GM12878 (cell line): ENCODE data around the gene SNX13. TPM values are rescaled to one million over a fixed set of nuclear protein-coding genes. Genes with fewer than 3 reads are reported as not detected.

Source experiments
- ATAC-seq: fragments of 200-7000 bp; cut with Tn5 transposase; 3 replicates; pipeline ENCODE4 v1.9.1; 2020; ENCODE audit warnings: mild to moderate bottlenecking, moderate library complexity
- BruUV-seq: library from RNA; stranded (reverse); fragments of 400-500 nt; replicated peaks from 2 replicates; lab custom pipeline; 2021; lab: Mats Ljungman, UMichigan
- CTCF ChIA-PET: fragments of 300-600 bp; sonication (Branson Sonifier 250); formaldehyde crosslinking; extraction: SDS; loops from one replicate; lab custom pipeline; 2021; ENCODE audit warnings: inconsistent platforms; lab: Yijun Ruan, JAX
- POLR2A ChIA-PET: fragments of 350-600 bp; formaldehyde crosslinking; extraction: SDS; loops from one replicate; lab custom pipeline; 2021; ENCODE audit warnings: inconsistent platforms; lab: Charles Lee
- RAD21 ChIA-PET: fragments of 300-600 bp; sonication (Branson Sonifier 250); formaldehyde crosslinking; loops from one replicate; lab custom pipeline; 2023; ENCODE audit warnings: antibody characterized with exemption; ENCODE audit not compliant: unreplicated experiment; lab: Charles Lee
- SMC1A ChIA-PET: fragments of 300-600 bp; sonication (Branson Sonifier 250); formaldehyde crosslinking; loops from one replicate; lab custom pipeline; 2023; ENCODE audit not compliant: unreplicated experiment, uncharacterized antibody; lab: Charles Lee
- DNase-seq: peaks from one replicate; pipeline ENCODE4 v3.0.0-alpha.2; 2011; ENCODE audit warnings: low read depth, low spot score
- FAIRE-seq: peaks from 3 replicates; lab custom pipeline; 2011; peaks lifted over from hg19 to GRCh38; lab: Jason Lieb, UNC
- H2AFZ ChIP-seq: 2 replicates; pipeline ENCODE4 v1.6.0; 2011; ENCODE audit warnings: low read depth, low read length, control low read depth; ENCODE audit not compliant: control insufficient read depth
- H3K27ac ChIP-seq: 2 replicates; pipeline ENCODE4 v1.5.1; 2011; ENCODE audit warnings: control low read depth; ENCODE audit not compliant: control insufficient read depth, insufficient read depth
- H3K27me3 ChIP-seq, 2 experiments: replicated peaks in 1 of 2; 2 replicates each; pipeline versions ENCODE4 v1.6.0 to v1.6.1; 2011; ENCODE audit warnings: low read length in 1 of 2; ENCODE audit not compliant: control insufficient read depth in 2 of 2, insufficient read depth in 2 of 2
- H3K36me3 ChIP-seq, 2 experiments: 2 replicates each; pipeline ENCODE4 v1.5.1; 2011; ENCODE audit warnings: low read length in 1 of 2; ENCODE audit not compliant: control insufficient read depth in 2 of 2, insufficient read depth in 2 of 2
- H3K4me1 ChIP-seq: 2 replicates; pipeline ENCODE4 v1.6.1; 2011; ENCODE audit warnings: mild to moderate bottlenecking, low read length, moderate library complexity, mixed read lengths; ENCODE audit not compliant: control insufficient read depth, insufficient read depth
- H3K4me2 ChIP-seq: 2 replicates; pipeline ENCODE4 v1.6.0; 2011; ENCODE audit warnings: control low read depth; ENCODE audit not compliant: control insufficient read depth, insufficient read depth
- H3K4me3 ChIP-seq: fragments of 200-600 bp; sonication (generic); 2 replicates; pipeline ENCODE4 v1.5.1; 2016
- H3K79me2 ChIP-seq: 2 replicates; pipeline ENCODE4 v1.6.0; 2011; ENCODE audit warnings: low read length; ENCODE audit not compliant: control insufficient read depth, insufficient read depth
- H3K9ac ChIP-seq: 2 replicates; pipeline ENCODE4 v1.8.0; 2011; ENCODE audit warnings: low read length, control low read depth, mixed read lengths; ENCODE audit not compliant: control insufficient read depth, insufficient read depth
- H3K9me3 ChIP-seq: replicated peaks from 3 replicates; pipeline ENCODE4 v1.5.1; 2011; ENCODE audit warnings: mild to moderate bottlenecking, low read length; ENCODE audit not compliant: control insufficient read depth, insufficient read depth
- H4K20me1 ChIP-seq: 2 replicates; pipeline ENCODE4 v1.6.0; 2011; ENCODE audit not compliant: control insufficient read depth, insufficient read depth
- EP300 ChIP-seq, 2 experiments: fragments of 150-350 bp in 1 of 2; IDR thresholded peaks; 2 replicates each; pipeline ENCODE4 v1.6.1; 2011 to 2012; ENCODE audit warnings: low read depth in 2 of 2, low read length in 2 of 2, borderline replicate concordance in 1 of 2, improper control_type of control experiment in 1 of 2, inconsistent platforms in 1 of 2; ENCODE audit not compliant: control insufficient read depth in 1 of 2
- GATAD2B ChIP-seq: fragments of 450-650 bp; conservative IDR thresholded peaks from 2 replicates; pipeline ENCODE4 v1.6.1; 2017; ENCODE audit warnings: low read depth, mild to moderate bottlenecking, moderate library complexity
- HSF1 ChIP-seq: fragments of 150-350 bp; IDR thresholded peaks from 2 replicates; pipeline ENCODE4 v1.6.1; 2014; ENCODE audit warnings: mild to moderate bottlenecking, low read depth, low read length
- JUND ChIP-seq: IDR thresholded peaks from 2 replicates; pipeline ENCODE4 v1.6.1; 2012; ENCODE audit warnings: low read depth, mild to moderate bottlenecking, low read length, improper control_type of control experiment, moderate library complexity
- WGBS: methylation state at CpG from one replicate; pipeline ENCODE4 v1.1.6; 2016; ENCODE audit warnings: low lambda C conversion rate; ENCODE audit not compliant: insufficient replicate concordance, insufficient coverage; ENCODE audit errors: missing lambda C conversion rate; 5-methylcytosine and 5-hydroxymethylcytosine counted together
- in situ Hi-C: fragments of 300-500 bp; cut with MboI; formaldehyde crosslinking; loops from 9 replicates; pipeline ENCODE4 v1.14.3; 2018; ENCODE audit warnings: mixed read lengths
- intact Hi-C: fragments of 100-400 bp; cut with micrococcal nuclease; formaldehyde crosslinking; loops from one replicate; pipeline ENCODE4 v1.14.2; 2022; ENCODE audit not compliant: unreplicated experiment
- polyA plus RNA-seq, 11 experiments: library from polyadenylated mRNA; depleted of rRNA in 4 of 11; unstranded in 6 of 11; stranded (reverse) in 5 of 11; fragments of >200 nt; fragmentation: Nextera tagmentation in 4 of 11; fragmentation: Illumina TruSeq in 1 of 11; extraction: Ambion mirVana in 4 of 11; extraction: Trizol in 1 of 11; gene quantifications; 1 replicate in 1 of 11; 2 replicates in 10 of 11; pipeline versions ENCODE4 v1.2.1 to v1.2.3, GENCODE V29; 2011 to 2016; ENCODE audit warnings: inconsistent platforms in 2 of 11, missing spikeins in 2 of 11, low read depth in 1 of 11
- total RNA-seq, 4 experiments: library from RNA; depleted of rRNA in 3 of 4; stranded (reverse); fragments of >200 nt in 3 of 4; fragmentation: Illumina TruSeq in 1 of 4; extraction: Trizol in 1 of 4; gene quantifications; 2 replicates each; pipeline versions ENCODE4 v1.2.1 to v1.2.3, GENCODE V29; 2013 to 2021
- TF ChIP-seq, protein P1 (sequence below): fragments of 450-650 bp; IDR thresholded peaks from 2 replicates; pipeline ENCODE4 v1.6.1; 2017; ENCODE audit warnings: mild to moderate bottlenecking, moderate library complexity

SNX13 gene
- total and polyA plus RNA-seq, 10 of the 15 experiments (the other 5 are each of a cell fraction or from before 2014, with no cell fraction given) = 2.2 to 17.1 (median 11.9) TPM

DNA sequence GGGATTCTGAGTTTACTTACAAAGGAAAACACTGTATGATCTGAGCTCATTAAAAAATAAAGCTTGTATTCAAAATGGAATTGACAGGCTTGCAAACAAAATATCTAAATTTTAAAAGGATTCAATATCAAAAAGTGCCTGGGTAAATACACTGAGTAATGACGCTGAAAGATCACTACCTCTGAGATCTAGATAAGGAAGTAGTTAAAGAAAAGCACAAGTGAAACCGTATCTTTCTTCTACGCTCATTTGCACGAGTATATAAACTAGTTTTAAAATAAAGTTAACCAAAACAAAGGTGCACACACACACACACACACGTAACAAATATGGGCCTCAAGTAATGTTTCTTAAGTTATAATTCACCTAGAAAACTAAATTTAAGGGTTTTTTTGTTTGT lies 93.4 kb downstream of the SNX13 start:
- FAIRE-seq (no peak), DNase-seq (no peak)
- intact Hi-C loops (no loop called here), in situ Hi-C loops (no loop called here)
- ChIA-PET CTCF (no interaction called here), POLR2A (no interaction called here), SMC1A (interaction anchor here (0.7 kb wide), 1 partner anchor 50 kb away, joined by 3 read pairs; no protein-coding TSS in a partner anchor)
- no peak overlapping the region for H3K4me2 ChIP-seq
- no peak overlapping the region for H2AFZ ChIP-seq
- H3K4me1 ChIP-seq = peaks cover 3% of the 10 kb centered on the region; the same call in 1 of the 2 replicates
- BruUV-seq = no TSS peak
- H3K36me3 ChIP-seq = no peaks in the 10 kb centered on the region
- no peak overlapping the region for H3K4me3 ChIP-seq
- H3K9me3 ChIP-seq = no peaks in the 10 kb centered on the region; the same call in 2 of the 3 replicates
- no peaks in the 10 kb centered on the region for H3K79me2 ChIP-seq
- WGBS = 78% methylated on average over 5 of the region's 5 CpGs
- H3K27ac ChIP-seq = no peak overlapping the region
- H3K27me3 ChIP-seq = no peaks in the 10 kb centered on the region
- TF ChIP-seq JUND = no peak
- TF ChIP-seq, all 136 proteins: peak for 0
- RAD21 ChIA-PET = no interaction called here
- H4K20me1 ChIP-seq = no peaks in the 10 kb centered on the region
- H3K9ac ChIP-seq = no peak overlapping the region
- ATAC-seq = no peak

- no peaks in the 10 kb centered on the region for H3K27me3 ChIP-seq
- H3K9ac ChIP-seq = no peak overlapping the region
- ATAC-seq (peak; percentile 39), FAIRE-seq (no peak), DNase-seq (no peak)
- BruUV-seq = no TSS peak
- no peak overlapping the region for H3K4me2 ChIP-seq
- no peak overlapping the region for H3K27ac ChIP-seq
- H3K4me3 ChIP-seq = no peak overlapping the region
- ChIA-PET RAD21 (interaction anchor here (0.7 kb wide), 1 partner anchor 12 kb away, joined by 3 read pairs; no protein-coding TSS in a partner anchor), POLR2A (no interaction called here), CTCF (no interaction called here), SMC1A (no interaction called here)
- WGBS = 97% methylated on average over 4 of the region's 4 CpGs
- no peaks in the 10 kb centered on the region for H4K20me1 ChIP-seq
- in situ Hi-C loops = no loop called here
- H3K79me2 ChIP-seq = no peaks in the 10 kb centered on the region
- peaks cover 3% of the 10 kb centered on the region; the same call in 1 of the 2 replicates for H3K4me1 ChIP-seq
- intact Hi-C loops = no loop called here
- no peaks in the 10 kb centered on the region; the same call in 1 of the 3 replicates for H3K9me3 ChIP-seq
- H3K36me3 ChIP-seq = no peaks in the 10 kb centered on the region
- TF ChIP-seq, protein P1, sequence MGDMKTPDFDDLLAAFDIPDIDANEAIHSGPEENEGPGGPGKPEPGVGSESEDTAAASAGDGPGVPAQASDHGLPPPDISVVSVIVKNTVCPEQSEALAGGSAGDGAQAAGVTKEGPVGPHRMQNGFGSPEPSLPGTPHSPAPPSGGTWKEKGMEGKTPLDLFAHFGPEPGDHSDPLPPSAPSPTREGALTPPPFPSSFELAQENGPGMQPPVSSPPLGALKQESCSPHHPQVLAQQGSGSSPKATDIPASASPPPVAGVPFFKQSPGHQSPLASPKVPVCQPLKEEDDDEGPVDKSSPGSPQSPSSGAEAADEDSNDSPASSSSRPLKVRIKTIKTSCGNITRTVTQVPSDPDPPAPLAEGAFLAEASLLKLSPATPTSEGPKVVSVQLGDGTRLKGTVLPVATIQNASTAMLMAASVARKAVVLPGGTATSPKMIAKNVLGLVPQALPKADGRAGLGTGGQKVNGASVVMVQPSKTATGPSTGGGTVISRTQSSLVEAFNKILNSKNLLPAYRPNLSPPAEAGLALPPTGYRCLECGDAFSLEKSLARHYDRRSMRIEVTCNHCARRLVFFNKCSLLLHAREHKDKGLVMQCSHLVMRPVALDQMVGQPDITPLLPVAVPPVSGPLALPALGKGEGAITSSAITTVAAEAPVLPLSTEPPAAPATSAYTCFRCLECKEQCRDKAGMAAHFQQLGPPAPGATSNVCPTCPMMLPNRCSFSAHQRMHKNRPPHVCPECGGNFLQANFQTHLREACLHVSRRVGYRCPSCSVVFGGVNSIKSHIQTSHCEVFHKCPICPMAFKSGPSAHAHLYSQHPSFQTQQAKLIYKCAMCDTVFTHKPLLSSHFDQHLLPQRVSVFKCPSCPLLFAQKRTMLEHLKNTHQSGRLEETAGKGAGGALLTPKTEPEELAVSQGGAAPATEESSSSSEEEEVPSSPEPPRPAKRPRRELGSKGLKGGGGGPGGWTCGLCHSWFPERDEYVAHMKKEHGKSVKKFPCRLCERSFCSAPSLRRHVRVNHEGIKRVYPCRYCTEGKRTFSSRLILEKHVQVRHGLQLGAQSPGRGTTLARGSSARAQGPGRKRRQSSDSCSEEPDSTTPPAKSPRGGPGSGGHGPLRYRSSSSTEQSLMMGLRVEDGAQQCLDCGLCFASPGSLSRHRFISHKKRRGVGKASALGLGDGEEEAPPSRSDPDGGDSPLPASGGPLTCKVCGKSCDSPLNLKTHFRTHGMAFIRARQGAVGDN = no peak
- TF ChIP-seq GATAD2B (no peak), HSF1 (no peak), EP300 (IDR thresholded peaks at IDR 0.05; ENCODE audit: borderline replicate concordance in 1 of 2, control insufficient read depth in 1 of 2, low read depth in 2 of 2, low read length in 2 of 2) (no peak)
- no peak overlapping the region for H2AFZ ChIP-seq
These were observed 95.1 kb downstream of the SNX13 start for GRCh38 chr7:17845197-17845547.
